AG09319 (cell line): ENCODE data around the gene SEPTIN12.

Experiments
- DNase-seq: peaks from one replicate; pipeline ENCODE4 v3.0.0-alpha.2; 2010; ENCODE audit warnings: low read depth; ENCODE audit errors: extremely low read depth
- CTCF ChIP-seq: IDR thresholded peaks from 2 replicates; pipeline ENCODE4 v1.5.1; 2011; ENCODE audit warnings: low read depth, mild to moderate bottlenecking, inconsistent platforms, low read length, moderate library complexity

SEPTIN12 gene

GRCh38 chr16:4813251-4814003 is 25.3 kb upstream of the SEPTIN12 start:
- no peak for TF ChIP-seq CTCF
- no peak for DNase-seq

DNA sequence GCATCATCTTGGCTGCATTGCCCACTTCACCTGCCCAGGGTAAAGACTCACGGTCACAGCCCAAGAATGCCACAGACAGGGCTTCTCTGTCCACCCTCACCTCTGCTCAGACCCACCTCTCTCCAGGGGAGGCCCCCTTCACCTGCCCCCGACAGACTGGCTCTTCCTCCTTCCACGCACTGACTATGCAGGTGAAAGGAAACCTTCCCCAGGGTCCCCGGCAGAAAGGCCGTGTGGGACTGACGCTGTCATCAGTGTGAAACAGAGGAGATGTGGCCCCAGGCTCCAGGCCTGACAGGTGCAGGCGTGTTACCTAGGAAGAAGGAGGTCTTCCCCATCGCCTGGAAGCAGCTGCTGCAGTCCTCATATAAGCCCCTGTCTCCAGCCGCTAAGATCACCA is 23.6 kb upstream of the SEPTIN12 start:
- TF ChIP-seq CTCF: no peak
- DNase-seq: no peak

GRCh38 chr16:4811242-4811641 is 23.1 kb upstream of the SEPTIN12 start:
- no peak for TF ChIP-seq CTCF

GRCh38 chr16:4806280-4806679 is 18.1 kb upstream of the SEPTIN12 start:
- DNase-seq: no peak
- no peak for TF ChIP-seq CTCF

More at GRCh38 chr16:4811242-4811641, 23.1 kb upstream of the SEPTIN12 start:
- no peak for DNase-seq

- DNase-seq: no peak
- no peak for TF ChIP-seq CTCF
These were observed 17.1 kb upstream of the SEPTIN12 start for GRCh38 chr16:4805231-4805630.

DNA sequence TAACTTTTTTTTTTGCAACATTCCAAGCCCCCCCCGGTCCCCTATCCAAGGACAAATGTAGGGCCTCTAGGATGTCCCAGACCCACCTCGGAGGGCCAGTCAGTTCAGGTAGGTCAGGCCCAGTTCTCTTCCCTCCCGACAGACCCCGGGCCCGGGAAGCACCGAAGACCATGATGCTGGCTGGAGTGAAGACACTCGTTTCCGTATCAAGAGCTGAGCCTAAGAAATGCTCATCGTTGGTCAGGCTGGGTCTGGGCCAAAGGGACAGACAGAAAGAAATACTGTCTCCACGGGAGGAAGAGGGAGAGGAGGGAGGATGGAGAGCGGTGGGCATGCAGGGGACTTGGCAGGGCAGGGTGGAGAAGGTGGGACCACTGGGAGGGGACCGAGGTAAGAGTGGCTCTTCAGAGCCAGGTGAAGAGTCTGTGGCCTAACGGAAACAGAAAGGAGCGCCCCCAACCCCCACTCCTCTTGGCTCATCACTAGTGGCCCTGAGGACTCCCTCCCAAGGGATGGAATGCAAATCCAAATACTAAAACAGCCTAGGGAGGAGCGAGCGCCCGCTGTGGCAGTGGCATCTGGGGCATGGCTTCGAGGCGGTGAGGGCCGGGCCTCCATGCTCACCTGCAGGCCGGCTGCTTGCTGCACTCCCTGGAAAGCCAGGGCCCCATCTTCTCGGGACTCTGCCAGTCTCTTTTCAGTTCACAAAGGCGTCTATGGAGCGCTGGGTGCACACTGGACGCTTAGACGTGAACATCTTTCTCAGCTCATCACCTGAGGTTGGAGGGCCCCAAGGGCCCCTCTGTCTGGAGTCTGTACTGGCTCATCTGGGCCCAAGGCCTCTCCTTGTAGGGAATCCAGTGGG is 16.0 kb upstream of the SEPTIN12 start:
- no peak for DNase-seq
- TF ChIP-seq CTCF: no peak

DNA sequence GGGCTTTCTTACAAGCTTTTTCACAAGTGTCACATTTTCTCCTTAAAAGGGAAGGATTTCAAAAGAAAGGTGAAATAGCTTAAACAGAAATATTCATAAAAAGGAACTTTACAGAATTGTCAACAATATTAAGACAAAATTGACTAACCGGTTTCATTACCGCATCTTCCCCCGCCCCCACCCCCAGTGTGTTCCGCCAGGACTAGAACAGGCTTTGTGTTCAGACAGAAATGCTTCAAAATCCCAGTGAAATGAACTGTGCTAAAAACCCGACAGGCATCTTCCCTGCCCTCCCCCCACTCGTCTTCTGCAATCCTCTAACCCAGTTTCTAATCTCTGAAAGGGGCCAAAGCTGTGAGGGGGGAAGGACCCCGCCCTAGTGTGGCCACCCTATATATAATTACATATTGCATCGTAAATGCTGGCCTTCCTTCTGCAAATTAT is 15.3 kb upstream of the SEPTIN12 start:
- no peak for TF ChIP-seq CTCF
- DNase-seq: no peak
